ENCODE results near the gene WDR5.
"Not testable (repeated sequence)": the region's sequence is repeated elsewhere in the genome, so short reads cannot be mapped to it uniquely, and the experiment has no call there.

WDR5 gene

GRCh38 chr9:134135343-134136117 is at the start of gene WDR5:
Gene WDR5, plus strand, starts transcription at chr9:134136082. Its CDS starts 3,796 bp downstream, at chr9:134139878.
- DNase-seq: peak; percentile 86

GRCh38 chr9:134088063-134088725 is 47.7 kb upstream of the WDR5 start:
- no peak for DNase-seq

GRCh38 chr9:134089972-134090371 is 45.9 kb upstream of the WDR5 start:
- no peak for DNase-seq

GRCh38 chr9:134099123-134099761 is 36.6 kb upstream of the WDR5 start:
- peak; percentile 23 for DNase-seq

- DNase-seq: no peak
These were observed 35.8 kb upstream of the WDR5 start for GRCh38 chr9:134100040-134100439.

- DNase-seq: not testable (repeated sequence)
These were observed 34.7 kb upstream of the WDR5 start for GRCh38 chr9:134101133-134101532.

GRCh38 chr9:134101623-134102149 is 34.2 kb upstream of the WDR5 start:
- DNase-seq: no peak

GRCh38 chr9:134103391-134103998 is 32.4 kb upstream of the WDR5 start:
- no peak for DNase-seq

GRCh38 chr9:134111064-134111463 is 24.8 kb upstream of the WDR5 start:
- DNase-seq: no peak

- DNase-seq: no peak
These were observed 23.3 kb upstream of the WDR5 start for GRCh38 chr9:134112561-134112960.

GRCh38 chr9:134118972-134119371 is 16.9 kb upstream of the WDR5 start:
- not testable (repeated sequence) for DNase-seq

- no peak for DNase-seq
These were observed 12.1 kb upstream of the WDR5 start for GRCh38 chr9:134123764-134124128.

GRCh38 chr9:134125413-134126095 is 10.3 kb upstream of the WDR5 start:
- no peak for DNase-seq

- no peak for DNase-seq
These were observed 9.5 kb upstream of the WDR5 start for GRCh38 chr9:134126373-134126772.

GRCh38 chr9:134127065-134127580 is 8.8 kb upstream of the WDR5 start:
- no peak for DNase-seq

- no peak for DNase-seq
These were observed 8.3 kb upstream of the WDR5 start for GRCh38 chr9:134127616-134128015.

GRCh38 chr9:134128727-134129679 is 6.9 kb upstream of the WDR5 start:
- DNase-seq: no peak

- DNase-seq: no peak
These were observed 5.1 kb upstream of the WDR5 start for GRCh38 chr9:134130503-134131375.

GRCh38 chr9:134131471-134132207 is 4.2 kb upstream of the WDR5 start:
- no peak for DNase-seq
